ENCODE data around the gene CTDNEP1.

CTDNEP1 gene

GRCh38 chr17:7221278-7222092 is 30.0 kb downstream of the CTDNEP1 start:
- peaks cover 7% of the 10 kb centered on the region; the same call in 1 of the 2 replicates for H3K4me1 ChIP-seq (ENCODE audit: insufficient read depth, low read length)
- no peak overlapping the region for H3K9ac ChIP-seq (ENCODE audit: low read depth, low read length)
- H3K36me3 ChIP-seq (ENCODE audit: insufficient read depth, low read length): peaks cover 10% of the 10 kb centered on the region; the same call in 1 of the 2 replicates
- H3K9me3 ChIP-seq (ENCODE audit: control insufficient read depth, insufficient read depth, low read length): no peaks in the 10 kb centered on the region

DNA sequence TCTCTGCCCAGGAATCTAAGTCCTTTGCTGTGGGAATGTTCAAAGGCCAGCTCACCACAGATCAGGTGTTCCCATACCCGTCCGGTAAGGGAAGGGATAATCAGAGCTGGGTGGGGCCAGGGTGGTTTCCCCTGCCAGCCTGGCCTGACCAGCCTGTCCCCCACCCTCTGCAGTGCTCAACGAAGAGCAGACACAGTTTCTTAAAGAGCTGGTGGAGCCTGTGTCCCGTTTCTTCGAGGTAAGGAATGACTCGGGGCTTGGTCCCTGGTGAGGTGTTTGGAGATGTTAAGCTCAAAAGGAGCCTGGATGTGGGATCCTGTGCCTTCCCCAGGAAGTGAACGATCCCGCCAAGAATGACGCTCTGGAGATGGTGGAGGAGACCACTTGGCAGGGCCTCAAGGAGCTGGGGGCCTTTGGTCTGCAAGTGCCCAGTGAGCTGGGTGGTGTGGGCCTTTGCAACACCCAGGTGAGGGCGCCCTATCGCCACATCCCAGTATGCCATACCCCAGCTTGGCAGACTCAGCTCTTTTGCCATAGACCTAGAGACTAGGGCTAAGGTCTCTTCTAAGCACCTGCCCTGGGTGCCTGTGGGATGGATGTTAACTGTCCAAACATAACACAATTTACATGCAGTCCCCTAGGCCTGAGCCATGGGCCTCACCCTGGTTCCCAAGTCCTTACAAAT is 30.8 kb downstream of the CTDNEP1 start:
- Histone ChIP-seq H3K9ac (ENCODE audit: low read depth, low read length) (peak overlapping the region; percentile 68), H3K4me1 (ENCODE audit: insufficient read depth, low read length) (peaks cover 7% of the 10 kb centered on the region; the same call in 1 of the 2 replicates), H3K36me3 (ENCODE audit: insufficient read depth, low read length) (peaks cover 10% of the 10 kb centered on the region; the same call in 1 of the 2 replicates), H3K9me3 (ENCODE audit: control insufficient read depth, insufficient read depth, low read length) (no peaks in the 10 kb centered on the region)

- Histone ChIP-seq H3K4me1 (ENCODE audit: insufficient read depth, low read length) (peaks cover 7% of the 10 kb centered on the region; the same call in 1 of the 2 replicates), H3K9ac (ENCODE audit: low read depth, low read length) (peak within 1 kb of the TSS; percentile 68), H3K36me3 (ENCODE audit: insufficient read depth, low read length) (peaks cover 6% of the 10 kb centered on the region; the same call in 1 of the 2 replicates), H3K9me3 (ENCODE audit: control insufficient read depth, insufficient read depth, low read length) (no peaks in the 10 kb centered on the region)
Observed at GRCh38 chr17:7219812-7220592, 31.5 kb downstream of the CTDNEP1 start, which contains the start of the genes ACADVL and DLG4. Gene ACADVL (plus strand): TSS chr17:7219938. CDS start chr17:7219985, 47 bp downstream. Gene DLG4 (minus strand): TSS chr17:7219836.

DNA sequence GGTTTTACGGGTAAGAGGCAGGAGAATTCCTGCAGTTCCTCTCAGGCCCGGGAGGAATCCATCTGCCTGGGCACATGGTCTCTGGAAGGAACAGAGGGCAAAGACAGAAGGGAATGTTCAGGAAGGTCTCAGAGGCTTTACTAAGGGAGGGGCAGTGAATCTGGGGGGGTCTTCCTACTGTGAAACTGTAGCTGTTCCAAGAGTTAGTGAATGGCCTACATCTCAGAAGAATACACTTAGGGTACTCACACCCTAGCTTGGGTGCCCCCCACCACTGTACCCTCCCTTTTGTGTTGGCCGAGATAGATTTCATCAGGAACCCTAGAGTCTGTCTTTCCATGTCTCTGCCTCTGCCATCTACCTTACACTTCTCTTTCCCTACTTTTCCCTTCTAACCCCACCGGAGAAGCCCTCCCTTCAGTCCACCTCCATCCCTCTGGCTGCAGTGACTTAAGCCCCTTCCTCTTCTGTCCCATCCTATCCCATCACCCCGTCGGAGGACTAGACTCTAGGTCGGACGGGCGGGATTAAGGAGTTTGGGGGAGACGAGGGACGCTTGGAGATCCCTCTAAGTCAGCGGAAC is 32.2 kb downstream of the CTDNEP1 start:
- Histone ChIP-seq H3K4me1 (ENCODE audit: insufficient read depth, low read length) (peaks cover 7% of the 10 kb centered on the region; the same call in 1 of the 2 replicates), H3K9ac (ENCODE audit: low read depth, low read length) (peak overlapping the region; percentile 68; the same call in 1 of the 2 replicates), H3K9me3 (ENCODE audit: control insufficient read depth, insufficient read depth, low read length) (no peaks in the 10 kb centered on the region), H3K36me3 (ENCODE audit: insufficient read depth, low read length) (peaks cover 6% of the 10 kb centered on the region; the same call in 1 of the 2 replicates)

DNA sequence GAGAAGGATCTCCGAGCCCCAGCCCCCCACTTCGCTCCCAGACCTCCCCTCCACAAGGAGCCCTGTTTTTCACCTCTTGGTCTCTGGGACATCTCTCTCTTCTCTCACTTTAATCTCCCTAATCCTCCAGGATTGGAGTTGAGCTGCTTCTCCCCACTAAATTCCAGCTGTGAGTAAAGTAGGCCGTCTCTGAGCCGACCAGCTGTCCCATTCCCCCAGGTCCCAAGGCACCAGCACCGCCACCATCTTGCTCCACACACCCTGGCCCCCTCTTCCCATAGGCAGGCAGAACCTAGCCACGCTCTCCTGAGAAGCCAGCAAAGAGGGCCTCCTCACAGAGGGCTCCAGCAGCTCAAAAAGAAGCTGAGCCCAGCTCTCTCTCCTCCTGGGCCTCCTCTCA is 32.8 kb downstream of the CTDNEP1 start:
- H3K9me3 ChIP-seq (ENCODE audit: control insufficient read depth, insufficient read depth, low read length): no peaks in the 10 kb centered on the region
- H3K36me3 ChIP-seq (ENCODE audit: insufficient read depth, low read length): peaks cover 4% of the 10 kb centered on the region; the same call in 1 of the 2 replicates
- H3K4me1 ChIP-seq (ENCODE audit: insufficient read depth, low read length): peaks cover 7% of the 10 kb centered on the region; the same call in 1 of the 2 replicates
- no peak overlapping the region for H3K9ac ChIP-seq (ENCODE audit: low read depth, low read length)

- Histone ChIP-seq H3K9ac (ENCODE audit: low read depth, low read length) (peak overlapping the region; percentile 14; the same call in 1 of the 2 replicates), H3K4me1 (ENCODE audit: insufficient read depth, low read length) (peaks cover 7% of the 10 kb centered on the region; the same call in 1 of the 2 replicates), H3K36me3 (ENCODE audit: insufficient read depth, low read length) (no peaks in the 10 kb centered on the region; the same call in 1 of the 2 replicates), H3K9me3 (ENCODE audit: control insufficient read depth, insufficient read depth, low read length) (no peaks in the 10 kb centered on the region)
Observed at GRCh38 chr17:7218166-7218565, 33.4 kb downstream of the CTDNEP1 start.

GRCh38 chr17:7217113-7217987 is 34.2 kb downstream of the CTDNEP1 start:
- Histone ChIP-seq H3K9me3 (ENCODE audit: control insufficient read depth, insufficient read depth, low read length) (no peaks in the 10 kb centered on the region), H3K9ac (ENCODE audit: low read depth, low read length) (peak overlapping the region; percentile 46; the same call in 1 of the 2 replicates), H3K36me3 (ENCODE audit: insufficient read depth, low read length) (no peaks in the 10 kb centered on the region; the same call in 1 of the 2 replicates), H3K4me1 (ENCODE audit: insufficient read depth, low read length) (peaks cover 7% of the 10 kb centered on the region; the same call in 1 of the 2 replicates)

DNA sequence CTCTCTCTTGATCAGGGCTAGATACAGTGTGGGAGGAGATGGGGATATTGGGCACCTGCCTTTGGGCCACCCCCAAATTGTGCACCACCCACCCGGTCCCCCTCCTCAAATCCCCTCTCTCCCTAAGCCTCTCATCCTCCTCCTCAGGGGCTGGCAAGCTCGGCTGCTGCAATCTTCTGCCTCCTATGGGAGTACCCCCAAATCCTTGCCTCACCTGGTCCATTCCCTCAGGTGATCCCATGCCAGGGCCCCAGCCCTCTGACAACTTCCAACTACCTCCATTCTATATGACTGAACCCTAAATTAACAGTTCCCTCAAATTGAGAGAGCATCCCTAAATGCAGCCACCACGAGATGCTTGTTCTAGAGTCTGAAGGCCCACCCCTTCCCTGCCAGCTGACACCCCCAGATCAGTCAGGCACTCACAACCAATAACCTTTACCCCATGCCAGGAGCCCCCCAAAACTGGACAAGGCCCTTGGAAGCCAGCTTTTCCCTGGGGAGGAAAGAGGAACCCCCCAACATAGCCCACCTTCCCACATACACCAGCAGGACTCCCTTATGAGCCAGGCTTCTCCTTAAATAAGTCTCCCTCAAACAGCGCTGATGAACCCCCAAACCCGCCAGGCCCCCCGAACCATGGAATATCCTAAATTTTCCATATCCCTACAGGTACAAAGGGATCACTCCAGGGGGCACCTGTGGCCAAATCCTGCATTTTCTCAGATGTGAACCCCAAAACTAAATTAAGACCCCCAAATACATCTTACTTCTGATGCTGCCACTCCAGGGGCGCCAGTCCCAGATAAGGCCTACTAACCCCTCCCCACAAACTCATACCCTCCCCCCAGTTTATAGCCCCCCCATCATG is 35.1 kb downstream of the CTDNEP1 start:
- Histone ChIP-seq H3K4me1 (ENCODE audit: insufficient read depth, low read length) (peaks cover 7% of the 10 kb centered on the region; the same call in 1 of the 2 replicates), H3K9me3 (ENCODE audit: control insufficient read depth, insufficient read depth, low read length) (no peaks in the 10 kb centered on the region), H3K36me3 (ENCODE audit: insufficient read depth, low read length) (no peaks in the 10 kb centered on the region; the same call in 1 of the 2 replicates), H3K9ac (ENCODE audit: low read depth, low read length) (peak overlapping the region; percentile 46; the same call in 1 of the 2 replicates)

DNA sequence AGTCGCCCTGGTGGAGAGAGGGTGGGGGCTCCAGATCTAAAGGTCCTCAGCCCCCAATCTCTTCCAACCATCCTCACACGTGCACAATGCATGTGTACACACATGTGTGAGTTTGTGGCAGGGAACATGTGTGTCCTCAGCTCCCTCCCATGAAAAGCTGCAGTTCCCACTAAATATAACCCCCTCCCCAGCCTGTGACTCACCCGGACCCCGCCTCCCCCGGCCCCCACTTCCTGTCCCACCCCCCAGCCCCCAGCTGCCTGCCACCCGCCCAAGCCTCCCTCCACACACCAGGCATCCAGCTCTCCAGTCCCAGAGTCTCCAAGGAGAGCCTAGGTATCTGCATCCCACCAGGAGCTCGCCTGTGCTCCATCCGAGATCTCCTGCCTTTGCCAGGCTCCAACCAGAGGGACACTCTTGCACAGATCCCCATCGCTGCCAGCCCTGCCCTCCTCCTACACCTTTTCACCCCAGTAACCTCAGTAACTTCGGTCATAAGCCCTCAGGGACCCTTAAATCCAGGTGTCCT is 35.8 kb downstream of the CTDNEP1 start:
- H3K9me3 ChIP-seq (ENCODE audit: control insufficient read depth, insufficient read depth, low read length): no peaks in the 10 kb centered on the region
- peak overlapping the region; percentile 61; the same call in 1 of the 2 replicates for H3K9ac ChIP-seq (ENCODE audit: low read depth, low read length)
- H3K4me1 ChIP-seq (ENCODE audit: insufficient read depth, low read length): peaks cover 10% of the 10 kb centered on the region; the same call in 1 of the 2 replicates
- H3K36me3 ChIP-seq (ENCODE audit: insufficient read depth, low read length): no peaks in the 10 kb centered on the region

- H3K4me1 ChIP-seq (ENCODE audit: insufficient read depth, low read length): peaks cover 10% of the 10 kb centered on the region
- H3K9ac ChIP-seq (ENCODE audit: low read depth, low read length): peak overlapping the region; percentile 61; the same call in 1 of the 2 replicates
- H3K36me3 ChIP-seq (ENCODE audit: insufficient read depth, low read length): no peaks in the 10 kb centered on the region
- no peaks in the 10 kb centered on the region for H3K9me3 ChIP-seq (ENCODE audit: control insufficient read depth, insufficient read depth, low read length)
Observed at GRCh38 chr17:7215136-7215638, 36.3 kb downstream of the CTDNEP1 start.

- H3K9ac ChIP-seq (ENCODE audit: low read depth, low read length): peak overlapping the region; percentile 61; the same call in 1 of the 2 replicates
- H3K4me1 ChIP-seq (ENCODE audit: insufficient read depth, low read length): peaks cover 10% of the 10 kb centered on the region
- H3K9me3 ChIP-seq (ENCODE audit: control insufficient read depth, insufficient read depth, low read length): no peaks in the 10 kb centered on the region
- H3K36me3 ChIP-seq (ENCODE audit: insufficient read depth, low read length): no peaks in the 10 kb centered on the region
Observed at GRCh38 chr17:7214300-7215135, 37.0 kb downstream of the CTDNEP1 start.

All from ES-I3 (cell line).